ENCODE data around the gene EDEM2. TPM values are rescaled to one million over a fixed set of nuclear protein-coding genes. Genes with fewer than 3 reads are reported as not detected.
"Not testable (repeated sequence)": the region's sequence is repeated elsewhere in the genome, so short reads cannot be mapped to it uniquely, and the experiment has no call there.

The EDEM2 gene
- polyA plus RNA-seq, 1 donor from 2014 or later = 13.3 TPM

DNA sequence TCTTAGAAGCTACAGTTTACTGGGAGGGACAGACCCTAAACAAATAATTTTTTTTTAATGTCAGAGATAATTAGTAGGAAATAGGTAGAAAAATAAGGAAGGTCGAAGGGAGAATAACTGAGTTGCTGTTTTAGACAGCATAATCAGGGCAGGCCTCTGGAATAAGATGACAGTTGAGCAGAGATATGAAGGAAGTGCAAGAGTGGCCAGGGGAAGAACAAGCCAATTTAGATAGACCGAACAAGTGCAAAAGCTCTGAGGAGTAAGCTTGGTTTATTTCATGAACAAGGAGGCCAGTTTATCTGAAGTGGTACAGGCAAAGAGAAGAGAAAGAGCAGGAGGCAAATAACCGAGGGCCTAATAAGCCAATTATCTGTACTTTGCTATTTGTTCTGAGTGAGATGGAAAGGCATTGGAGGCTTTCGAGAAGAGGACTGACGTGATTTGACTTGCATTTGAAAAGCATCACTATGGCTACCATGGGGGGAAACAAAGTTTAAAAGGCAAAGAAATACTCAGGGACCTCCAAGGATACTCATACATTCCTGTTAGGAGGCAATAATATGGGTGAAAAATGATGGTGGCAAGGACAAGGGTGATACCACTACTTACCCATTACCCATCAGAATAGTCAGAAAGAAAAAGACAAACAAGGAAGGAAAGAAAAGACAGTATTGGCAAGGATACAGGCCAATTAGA, 44.4 kb upstream of the EDEM2 start:
- H3K4me2 ChIP-seq (ENCODE audit: low read length) = no peak overlapping the region
- H3K27me3 ChIP-seq (ENCODE audit: insufficient read depth, low read depth, low read length) = no peaks in the 10 kb centered on the region
- H3K4me3 ChIP-seq (ENCODE audit: low read length) = no peak overlapping the region
- H3F3A ChIP-seq (ENCODE audit: insufficient read depth, low read length, poor library complexity, severe bottlenecking) = no peaks in the 10 kb centered on the region
- H3K9me2 ChIP-seq (ENCODE audit: insufficient read depth, low read length) = no peaks in the 10 kb centered on the region
- TF ChIP-seq TAF1 (IDR thresholded peaks at IDR 0.05; ENCODE audit: low read depth) = no peak
- no peak for TF ChIP-seq SMC3 (conservative IDR thresholded peaks at IDR 0.05; ENCODE audit: poor library complexity)
- TF ChIP-seq RAD21 (conservative IDR thresholded peaks at IDR 0.05) = no peak
- TF ChIP-seq MXI1 (conservative IDR thresholded peaks at IDR 0.05; ENCODE audit: poor library complexity, severe bottlenecking) = no peak
- TF ChIP-seq, protein P1, sequence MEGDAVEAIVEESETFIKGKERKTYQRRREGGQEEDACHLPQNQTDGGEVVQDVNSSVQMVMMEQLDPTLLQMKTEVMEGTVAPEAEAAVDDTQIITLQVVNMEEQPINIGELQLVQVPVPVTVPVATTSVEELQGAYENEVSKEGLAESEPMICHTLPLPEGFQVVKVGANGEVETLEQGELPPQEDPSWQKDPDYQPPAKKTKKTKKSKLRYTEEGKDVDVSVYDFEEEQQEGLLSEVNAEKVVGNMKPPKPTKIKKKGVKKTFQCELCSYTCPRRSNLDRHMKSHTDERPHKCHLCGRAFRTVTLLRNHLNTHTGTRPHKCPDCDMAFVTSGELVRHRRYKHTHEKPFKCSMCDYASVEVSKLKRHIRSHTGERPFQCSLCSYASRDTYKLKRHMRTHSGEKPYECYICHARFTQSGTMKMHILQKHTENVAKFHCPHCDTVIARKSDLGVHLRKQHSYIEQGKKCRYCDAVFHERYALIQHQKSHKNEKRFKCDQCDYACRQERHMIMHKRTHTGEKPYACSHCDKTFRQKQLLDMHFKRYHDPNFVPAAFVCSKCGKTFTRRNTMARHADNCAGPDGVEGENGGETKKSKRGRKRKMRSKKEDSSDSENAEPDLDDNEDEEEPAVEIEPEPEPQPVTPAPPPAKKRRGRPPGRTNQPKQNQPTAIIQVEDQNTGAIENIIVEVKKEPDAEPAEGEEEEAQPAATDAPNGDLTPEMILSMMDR (IDR thresholded peaks at IDR 0.05; ENCODE audit: poor library complexity, severe bottlenecking) = no peak
- TF ChIP-seq, protein P2, sequence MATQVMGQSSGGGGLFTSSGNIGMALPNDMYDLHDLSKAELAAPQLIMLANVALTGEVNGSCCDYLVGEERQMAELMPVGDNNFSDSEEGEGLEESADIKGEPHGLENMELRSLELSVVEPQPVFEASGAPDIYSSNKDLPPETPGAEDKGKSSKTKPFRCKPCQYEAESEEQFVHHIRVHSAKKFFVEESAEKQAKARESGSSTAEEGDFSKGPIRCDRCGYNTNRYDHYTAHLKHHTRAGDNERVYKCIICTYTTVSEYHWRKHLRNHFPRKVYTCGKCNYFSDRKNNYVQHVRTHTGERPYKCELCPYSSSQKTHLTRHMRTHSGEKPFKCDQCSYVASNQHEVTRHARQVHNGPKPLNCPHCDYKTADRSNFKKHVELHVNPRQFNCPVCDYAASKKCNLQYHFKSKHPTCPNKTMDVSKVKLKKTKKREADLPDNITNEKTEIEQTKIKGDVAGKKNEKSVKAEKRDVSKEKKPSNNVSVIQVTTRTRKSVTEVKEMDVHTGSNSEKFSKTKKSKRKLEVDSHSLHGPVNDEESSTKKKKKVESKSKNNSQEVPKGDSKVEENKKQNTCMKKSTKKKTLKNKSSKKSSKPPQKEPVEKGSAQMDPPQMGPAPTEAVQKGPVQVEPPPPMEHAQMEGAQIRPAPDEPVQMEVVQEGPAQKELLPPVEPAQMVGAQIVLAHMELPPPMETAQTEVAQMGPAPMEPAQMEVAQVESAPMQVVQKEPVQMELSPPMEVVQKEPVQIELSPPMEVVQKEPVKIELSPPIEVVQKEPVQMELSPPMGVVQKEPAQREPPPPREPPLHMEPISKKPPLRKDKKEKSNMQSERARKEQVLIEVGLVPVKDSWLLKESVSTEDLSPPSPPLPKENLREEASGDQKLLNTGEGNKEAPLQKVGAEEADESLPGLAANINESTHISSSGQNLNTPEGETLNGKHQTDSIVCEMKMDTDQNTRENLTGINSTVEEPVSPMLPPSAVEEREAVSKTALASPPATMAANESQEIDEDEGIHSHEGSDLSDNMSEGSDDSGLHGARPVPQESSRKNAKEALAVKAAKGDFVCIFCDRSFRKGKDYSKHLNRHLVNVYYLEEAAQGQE (IDR thresholded peaks at IDR 0.05; ENCODE audit: borderline replicate concordance) = no peak
- TF ChIP-seq EP300 (conservative IDR thresholded peaks at IDR 0.05; ENCODE audit: poor library complexity, severe bottlenecking) = no peak
- TF ChIP-seq EZH2 (IDR thresholded peaks at IDR 0.05; ENCODE audit: borderline replicate concordance, insufficient read depth, low read length, poor library complexity, severe bottlenecking) = no peak
- no peak for TF ChIP-seq POLR2AphosphoS5 (IDR thresholded peaks at IDR 0.05)
- H3K27ac ChIP-seq (ENCODE audit: low read length) = no peak overlapping the region
- H3K9ac ChIP-seq (ENCODE audit: low read length) = no peak overlapping the region
- no peak overlapping the region for H2AFZ ChIP-seq (ENCODE audit: low read depth, low read length)
- no peaks in the 10 kb centered on the region for H3K79me2 ChIP-seq (replicated peaks; ENCODE audit: insufficient read depth, low read length)
- no peaks in the 10 kb centered on the region for H3K9me3 ChIP-seq (ENCODE audit: low read length)
- H3K36me3 ChIP-seq (ENCODE audit: insufficient read depth, low read length) = no peaks in the 10 kb centered on the region
- H4K20me1 ChIP-seq (ENCODE audit: insufficient read depth) = no peaks in the 10 kb centered on the region

DNA sequence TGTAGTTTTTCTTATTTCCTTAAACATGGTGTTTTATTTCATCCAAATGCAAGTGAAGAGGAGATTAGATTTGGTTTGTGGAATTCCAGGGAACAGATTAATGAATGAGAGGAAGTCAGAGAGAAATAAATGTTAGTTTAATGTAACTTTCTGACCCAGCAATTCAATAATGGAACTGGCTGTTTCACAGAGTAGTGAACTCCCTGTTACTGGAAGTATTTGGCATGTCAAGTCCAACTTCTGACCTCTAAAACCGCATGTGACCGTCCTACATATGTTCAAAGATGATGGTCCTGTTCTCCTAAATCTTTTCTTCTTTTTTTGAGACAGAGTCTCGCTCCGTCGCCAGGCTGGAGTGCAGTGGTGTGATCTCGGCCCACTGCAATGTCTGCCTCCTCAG, 43.4 kb upstream of the EDEM2 start:
- Histone ChIP-seq H3K9me3 (ENCODE audit: low read length) (no peaks in the 10 kb centered on the region), H3K36me3 (ENCODE audit: insufficient read depth, low read length) (no peaks in the 10 kb centered on the region), H3K27me3 (ENCODE audit: insufficient read depth, low read depth, low read length) (no peaks in the 10 kb centered on the region), H4K20me1 (ENCODE audit: insufficient read depth) (no peaks in the 10 kb centered on the region), H3K79me2 (replicated peaks; ENCODE audit: insufficient read depth, low read length) (no peaks in the 10 kb centered on the region), H3K9me2 (ENCODE audit: insufficient read depth, low read length) (no peaks in the 10 kb centered on the region), H3K4me3 (ENCODE audit: low read length) (no peak overlapping the region), H3K4me2 (ENCODE audit: low read length) (no peak overlapping the region), H3K9ac (ENCODE audit: low read length) (no peak overlapping the region), H3K27ac (ENCODE audit: low read length) (no peak overlapping the region), H3F3A (ENCODE audit: insufficient read depth, low read length, poor library complexity, severe bottlenecking) (no peaks in the 10 kb centered on the region), H2AFZ (ENCODE audit: low read depth, low read length) (no peak overlapping the region)
- TF ChIP-seq MXI1 (conservative IDR thresholded peaks at IDR 0.05; ENCODE audit: poor library complexity, severe bottlenecking) = no peak
- no peak for TF ChIP-seq EP300 (conservative IDR thresholded peaks at IDR 0.05; ENCODE audit: poor library complexity, severe bottlenecking)
- TF ChIP-seq, protein P1 (IDR thresholded peaks at IDR 0.05; ENCODE audit: poor library complexity, severe bottlenecking) = no peak
- TF ChIP-seq EZH2 (IDR thresholded peaks at IDR 0.05; ENCODE audit: borderline replicate concordance, insufficient read depth, low read length, poor library complexity, severe bottlenecking) = no peak
- no peak for TF ChIP-seq SMC3 (conservative IDR thresholded peaks at IDR 0.05; ENCODE audit: poor library complexity)
- TF ChIP-seq TAF1 (IDR thresholded peaks at IDR 0.05; ENCODE audit: low read depth) = no peak
- TF ChIP-seq, protein P2 (IDR thresholded peaks at IDR 0.05; ENCODE audit: borderline replicate concordance) = no peak
- TF ChIP-seq RAD21 (conservative IDR thresholded peaks at IDR 0.05) = no peak
- TF ChIP-seq POLR2AphosphoS5 (IDR thresholded peaks at IDR 0.05) = no peak

DNA sequence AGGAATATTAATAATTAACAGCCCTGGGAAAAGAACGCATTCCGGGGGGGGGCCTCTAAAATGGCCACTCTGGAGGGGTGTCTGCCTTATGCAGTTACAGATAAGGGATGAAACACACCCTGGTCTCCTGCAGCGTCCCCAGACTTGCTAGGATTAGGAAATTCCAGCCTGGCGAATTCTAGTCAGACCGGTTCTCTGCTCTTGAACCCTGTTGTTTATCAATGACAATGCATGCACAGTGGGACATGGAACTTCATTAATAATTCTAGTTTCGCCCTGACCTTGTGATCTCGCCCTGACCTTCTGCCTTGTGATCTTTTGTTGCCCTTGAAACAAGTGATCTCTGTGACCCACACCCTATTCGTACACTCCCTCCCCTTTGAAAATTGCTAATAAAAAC, 42.1 kb upstream of the EDEM2 start:
- not testable (repeated sequence) for H2AFZ ChIP-seq (ENCODE audit: low read depth, low read length); H3K9ac ChIP-seq (ENCODE audit: low read length); H3K36me3 ChIP-seq (ENCODE audit: insufficient read depth, low read length); H3K79me2 ChIP-seq (replicated peaks; ENCODE audit: insufficient read depth, low read length); H3F3A ChIP-seq (ENCODE audit: insufficient read depth, low read length, poor library complexity, severe bottlenecking); H3K4me2 ChIP-seq (ENCODE audit: low read length); H3K27ac ChIP-seq (ENCODE audit: low read length); H3K9me3 ChIP-seq (ENCODE audit: low read length); H4K20me1 ChIP-seq (ENCODE audit: insufficient read depth); H3K4me3 ChIP-seq (ENCODE audit: low read length); H3K27me3 ChIP-seq (ENCODE audit: insufficient read depth, low read depth, low read length); H3K9me2 ChIP-seq (ENCODE audit: insufficient read depth, low read length)

Data from neural cell (in vitro differentiated cells).